ENCODE data around the gene ASMTL.

DNA sequence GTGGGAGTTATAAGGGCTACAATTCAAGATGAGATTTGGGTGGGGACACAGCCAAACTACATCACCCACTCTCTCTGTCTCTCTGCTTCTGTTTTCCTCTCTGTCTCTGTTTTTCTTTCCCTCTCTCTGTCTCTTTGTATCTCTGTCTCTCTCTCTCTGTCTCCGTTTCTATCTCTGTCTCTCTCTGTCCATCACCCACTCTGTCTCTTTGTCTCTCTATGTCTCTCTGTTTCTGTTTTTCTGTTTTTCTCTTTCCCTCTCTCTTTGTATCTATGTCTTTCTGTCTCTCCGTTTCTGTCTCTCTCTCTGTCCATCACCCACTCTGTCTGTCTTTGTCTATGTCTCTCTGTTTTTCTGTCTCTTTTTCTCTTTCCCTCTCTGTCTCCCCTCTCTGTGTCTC, 90.8 kb downstream of the ASMTL start:
- no peak for TF ChIP-seq POLR2AphosphoS5 (IDR thresholded peaks at IDR 0.05; ENCODE audit: low read depth, low read length)
- no peak for TF ChIP-seq POLR2A (IDR thresholded peaks at IDR 0.05; ENCODE audit: insufficient read depth in 1 of 2, low read depth in 2 of 2, low read length in 2 of 2)
- TF ChIP-seq ZNF407 (CRISPR knock-in tag; IDR thresholded peaks at IDR 0.05; ENCODE audit: not compliant biosample characterization) = no peak
